Retinal pigment epithelial cell (primary cell): ENCODE results near the gene SGPP2.

Experiments
- DNase-seq: peaks from one replicate; pipeline ENCODE4 v3.0.0-alpha.2; 2010; ENCODE audit warnings: low read depth
- H3K4me3 ChIP-seq: 2 replicates; pipeline ENCODE4 v1.5.1; 2011; ENCODE audit warnings: mild to moderate bottlenecking, low read length, control low read depth, moderate library complexity
- TF ChIP-seq, protein P1 (sequence below): conservative IDR thresholded peaks from 2 replicates; pipeline ENCODE4 v1.5.1; 2011; ENCODE audit warnings: low read depth, low read length, control low read depth, inconsistent platforms

Gene SGPP2

DNA sequence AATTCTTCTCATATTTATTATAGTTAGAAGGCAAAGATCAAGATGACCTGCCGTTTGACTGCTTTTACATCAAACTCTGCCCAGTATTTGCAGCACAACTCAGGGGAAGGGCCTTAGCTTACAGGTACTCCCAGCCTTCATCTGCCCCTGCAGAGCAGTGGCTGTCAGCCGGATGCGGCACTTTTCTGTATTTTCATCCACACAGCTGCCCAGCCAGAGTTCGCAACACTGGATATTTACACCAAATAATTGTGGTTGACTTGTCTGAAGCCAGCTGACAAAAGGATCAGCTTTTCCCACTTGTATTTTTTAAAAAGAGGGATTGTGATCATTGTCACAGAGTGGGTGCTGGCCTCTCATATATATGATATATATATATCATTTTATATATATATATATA, 136.8 kb downstream of the SGPP2 start:
- H3K4me3 ChIP-seq, result no peak overlapping the region

DNA sequence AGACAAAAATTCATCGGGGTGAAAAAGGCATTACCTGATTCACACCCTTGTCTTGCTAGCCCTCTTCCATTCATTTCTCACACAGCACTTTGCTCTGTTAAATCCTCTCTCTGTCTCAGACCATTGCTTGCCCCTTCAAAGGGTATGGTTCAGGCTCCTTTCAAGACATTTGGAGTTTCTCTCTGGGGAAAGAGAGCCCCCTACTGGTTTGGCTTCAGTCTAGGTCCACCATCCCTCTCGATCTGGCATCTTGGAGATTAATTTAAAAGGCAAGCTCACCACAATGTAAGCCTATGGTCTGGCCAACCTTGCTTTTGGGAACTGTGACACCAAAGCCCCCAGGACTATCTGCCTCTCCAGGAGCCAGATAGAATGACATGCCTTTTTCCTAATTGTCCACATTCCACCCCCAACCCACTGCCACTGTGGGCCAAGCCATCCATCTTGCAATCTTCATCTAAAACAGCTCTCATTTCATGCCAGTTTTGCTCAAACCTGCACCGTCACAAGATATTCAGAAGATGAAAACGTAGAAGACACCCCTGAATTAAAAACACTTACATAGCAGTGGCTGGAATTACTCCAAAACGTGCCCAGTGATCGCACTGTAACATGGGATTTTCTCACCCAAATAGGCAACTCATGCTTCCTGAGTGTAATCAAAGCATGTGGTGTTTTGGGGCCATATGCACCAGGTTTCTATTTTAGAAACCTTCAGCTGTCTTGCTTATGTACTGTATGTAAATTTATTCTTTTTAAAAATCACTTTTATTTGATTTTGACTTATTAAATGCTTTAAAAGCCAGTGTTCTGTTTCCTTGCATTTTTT, 137.7 kb downstream of the SGPP2 start:
- DNase-seq, result peak; percentile 14
- TF ChIP-seq, protein P1, sequence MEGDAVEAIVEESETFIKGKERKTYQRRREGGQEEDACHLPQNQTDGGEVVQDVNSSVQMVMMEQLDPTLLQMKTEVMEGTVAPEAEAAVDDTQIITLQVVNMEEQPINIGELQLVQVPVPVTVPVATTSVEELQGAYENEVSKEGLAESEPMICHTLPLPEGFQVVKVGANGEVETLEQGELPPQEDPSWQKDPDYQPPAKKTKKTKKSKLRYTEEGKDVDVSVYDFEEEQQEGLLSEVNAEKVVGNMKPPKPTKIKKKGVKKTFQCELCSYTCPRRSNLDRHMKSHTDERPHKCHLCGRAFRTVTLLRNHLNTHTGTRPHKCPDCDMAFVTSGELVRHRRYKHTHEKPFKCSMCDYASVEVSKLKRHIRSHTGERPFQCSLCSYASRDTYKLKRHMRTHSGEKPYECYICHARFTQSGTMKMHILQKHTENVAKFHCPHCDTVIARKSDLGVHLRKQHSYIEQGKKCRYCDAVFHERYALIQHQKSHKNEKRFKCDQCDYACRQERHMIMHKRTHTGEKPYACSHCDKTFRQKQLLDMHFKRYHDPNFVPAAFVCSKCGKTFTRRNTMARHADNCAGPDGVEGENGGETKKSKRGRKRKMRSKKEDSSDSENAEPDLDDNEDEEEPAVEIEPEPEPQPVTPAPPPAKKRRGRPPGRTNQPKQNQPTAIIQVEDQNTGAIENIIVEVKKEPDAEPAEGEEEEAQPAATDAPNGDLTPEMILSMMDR, result peak; percentile 86
- no peak overlapping the region for H3K4me3 ChIP-seq

More for the DNA sequence above, 136.8 kb downstream of the SGPP2 start:
- TF ChIP-seq, protein P1, result no peak
- no peak for DNase-seq

DNA sequence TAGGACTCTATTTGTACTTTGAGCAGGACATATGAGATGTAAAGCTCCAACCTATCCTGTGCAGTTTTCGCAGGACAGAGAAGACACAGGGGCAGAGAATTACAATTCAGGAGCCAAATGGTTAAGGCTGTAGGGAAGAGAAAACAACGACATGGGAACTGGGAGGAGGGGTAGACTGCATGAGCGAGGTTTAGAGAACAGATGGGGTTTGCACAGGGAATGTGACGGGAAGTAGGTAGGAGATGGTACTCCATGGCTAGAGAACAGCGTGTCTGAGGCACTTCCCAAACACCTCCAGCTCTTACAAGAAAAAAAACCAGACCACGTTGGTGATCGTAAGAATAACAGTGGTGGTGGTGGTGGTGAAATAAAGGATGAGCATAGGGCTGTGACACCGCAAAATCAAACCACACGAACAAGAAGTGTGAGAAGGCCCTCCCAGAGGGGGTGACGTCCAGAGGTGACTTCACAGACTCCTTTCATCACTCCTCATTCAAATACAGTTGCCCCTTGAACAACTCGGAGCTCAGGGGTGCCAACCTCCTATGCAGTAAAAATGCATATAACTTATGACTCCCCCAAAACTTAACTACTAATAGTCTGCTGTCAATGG, 138.9 kb downstream of the SGPP2 start:
- no peak overlapping the region for H3K4me3 ChIP-seq
- TF ChIP-seq, protein P1, result no peak
- DNase-seq, result no peak

DNA sequence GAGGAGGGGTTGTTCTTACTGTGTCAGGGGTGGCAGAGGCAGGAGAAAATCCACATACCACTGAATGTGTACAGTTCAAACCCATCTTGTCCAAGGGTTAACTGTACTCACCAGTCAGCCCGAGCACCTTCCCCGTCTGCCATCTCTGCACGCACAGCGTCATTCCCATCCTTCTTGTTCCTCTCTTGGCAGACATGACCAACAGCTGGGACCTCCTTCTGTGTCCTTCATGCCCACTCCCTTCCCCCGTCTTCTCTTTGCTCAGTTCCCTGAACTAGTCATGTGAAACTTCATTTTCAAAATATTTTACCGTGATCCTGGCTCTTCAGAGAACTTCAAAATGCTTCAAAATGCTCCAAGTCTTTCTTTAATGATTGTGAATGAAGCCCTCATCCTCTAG, 139.6 kb downstream of the SGPP2 start:
- TF ChIP-seq, protein P1, result no peak
- H3K4me3 ChIP-seq, result no peak overlapping the region
- no peak for DNase-seq

DNA sequence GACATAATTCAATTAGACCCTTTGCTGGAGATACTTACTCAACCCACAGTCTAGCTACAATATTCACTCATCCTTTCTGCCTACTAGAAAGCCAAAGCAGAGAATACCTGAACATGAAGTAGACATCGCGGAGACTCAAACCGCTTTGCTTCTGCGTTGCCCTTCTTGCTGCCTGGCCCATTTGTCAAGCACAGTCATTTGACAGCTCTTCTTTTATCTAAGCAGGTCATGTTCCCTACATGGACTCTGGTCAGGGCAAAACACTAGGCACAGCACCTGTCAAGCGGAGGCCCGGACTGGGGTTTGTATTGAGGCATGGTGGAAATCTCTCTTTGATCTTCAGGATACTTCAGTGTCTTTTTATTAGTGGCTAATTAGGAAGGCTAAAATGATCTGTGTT, 141.9 kb downstream of the SGPP2 start:
- no peak for DNase-seq
- TF ChIP-seq, protein P1, result no peak
- H3K4me3 ChIP-seq, result no peak overlapping the region

DNA sequence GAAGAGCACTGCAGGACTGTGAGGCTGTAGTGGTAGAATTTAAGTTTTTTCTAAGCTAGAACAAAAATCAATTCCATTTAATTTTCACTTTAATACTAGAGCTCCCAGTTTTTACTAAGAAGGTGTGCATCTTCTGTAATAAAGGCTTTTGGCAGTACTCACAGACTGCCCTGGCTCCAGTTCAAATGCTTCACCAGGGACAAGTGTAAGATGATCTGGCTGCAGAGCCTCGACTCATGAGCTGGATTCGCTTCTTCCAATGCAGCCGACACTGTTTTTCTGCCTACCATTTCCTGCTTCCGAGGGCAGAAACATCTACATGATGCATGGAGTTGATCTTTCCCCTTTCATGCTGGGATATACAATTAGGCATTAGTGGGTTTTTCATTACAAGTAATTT, 144.5 kb downstream of the SGPP2 start:
- DNase-seq, result no peak
- TF ChIP-seq, protein P1, result no peak
- no peak overlapping the region for H3K4me3 ChIP-seq

DNA sequence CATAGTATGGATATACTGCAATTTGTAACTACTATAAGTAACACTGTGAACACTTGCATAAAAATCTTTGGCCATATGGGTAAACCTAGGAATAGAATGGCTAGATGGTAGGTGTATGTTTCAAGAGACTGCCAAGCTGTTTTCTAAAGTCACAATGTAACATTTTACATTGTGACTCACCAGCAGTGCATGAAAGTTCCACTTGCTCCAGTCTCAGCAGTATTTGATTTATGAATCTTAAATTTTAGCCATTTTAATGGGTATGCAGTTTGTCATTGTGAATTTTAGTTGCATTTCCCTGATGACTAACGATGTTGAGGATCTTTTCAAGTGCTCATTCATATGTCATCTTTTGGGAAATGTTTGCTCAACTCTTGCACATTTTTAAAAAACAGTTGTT, 145.5 kb downstream of the SGPP2 start:
- H3K4me3 ChIP-seq, result no peak overlapping the region
- TF ChIP-seq, protein P1, result no peak
- no peak for DNase-seq
